Measurements from ENCODE around the gene SFMBT1. TPM values are rescaled to one million over a fixed set of nuclear protein-coding genes. Genes with fewer than 3 reads are reported as not detected.

SFMBT1 gene
- total RNA-seq, 1 donor, result 11.6 TPM

DNA sequence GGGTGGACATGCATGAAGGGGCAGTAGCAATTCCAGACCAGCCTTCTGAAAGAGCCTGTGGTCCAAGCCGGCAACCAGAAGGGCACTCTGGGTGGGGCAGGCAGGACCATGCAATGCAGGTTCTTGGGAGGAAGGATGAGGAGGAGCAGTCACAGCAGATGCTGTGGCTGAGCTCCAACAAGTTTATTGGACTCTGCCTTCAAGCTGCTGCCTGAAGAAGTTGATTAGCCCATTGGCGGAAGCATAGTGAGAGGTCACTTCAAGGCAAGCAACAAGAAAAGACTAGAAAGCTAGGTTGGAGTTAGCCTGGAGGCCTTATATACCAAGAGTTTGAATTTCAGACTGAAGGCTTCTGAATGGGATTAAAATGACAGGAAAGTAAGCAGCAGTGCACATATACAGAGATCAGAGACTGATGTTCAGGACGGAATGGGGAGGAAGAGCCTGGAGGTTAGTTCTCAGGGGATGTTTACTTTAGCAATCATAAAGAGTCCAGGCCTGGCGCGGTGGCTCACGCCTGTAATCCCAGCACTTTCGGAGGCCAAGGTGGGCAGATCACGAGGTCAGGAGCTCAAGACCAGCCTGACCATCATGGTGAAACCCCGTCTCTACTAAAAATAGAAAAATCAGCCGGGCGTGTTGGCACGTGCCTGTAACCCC, 39.9 kb downstream of the SFMBT1 start:
- Histone ChIP-seq H3K27ac (ENCODE audit: low read depth, low read length) (no peak overlapping the region), H4K20me1 (ENCODE audit: insufficient read depth, low read length) (no peaks in the 10 kb centered on the region), H3K4me2 (ENCODE audit: insufficient read depth, low read length) (no peak overlapping the region), H3K27me3 (ENCODE audit: insufficient read depth, low read length) (no peaks in the 10 kb centered on the region), H3K36me3 (ENCODE audit: insufficient read depth, low read length) (no peaks in the 10 kb centered on the region), H3K9me3 (ENCODE audit: low read depth, low read length) (no peaks in the 10 kb centered on the region), H3K4me3 (ENCODE audit: insufficient read depth, low read length) (no peak overlapping the region), H2AFZ (ENCODE audit: low read length) (no peak overlapping the region), H3K4me1 (ENCODE audit: insufficient read depth, low read length) (no peaks in the 10 kb centered on the region), H3K79me2 (ENCODE audit: insufficient read depth, low read length) (peaks cover 2% of the 10 kb centered on the region)
- DNase-seq (ENCODE audit: insufficient read length, low spot score, missing footprints), result no peak
- TF ChIP-seq, protein P1, sequence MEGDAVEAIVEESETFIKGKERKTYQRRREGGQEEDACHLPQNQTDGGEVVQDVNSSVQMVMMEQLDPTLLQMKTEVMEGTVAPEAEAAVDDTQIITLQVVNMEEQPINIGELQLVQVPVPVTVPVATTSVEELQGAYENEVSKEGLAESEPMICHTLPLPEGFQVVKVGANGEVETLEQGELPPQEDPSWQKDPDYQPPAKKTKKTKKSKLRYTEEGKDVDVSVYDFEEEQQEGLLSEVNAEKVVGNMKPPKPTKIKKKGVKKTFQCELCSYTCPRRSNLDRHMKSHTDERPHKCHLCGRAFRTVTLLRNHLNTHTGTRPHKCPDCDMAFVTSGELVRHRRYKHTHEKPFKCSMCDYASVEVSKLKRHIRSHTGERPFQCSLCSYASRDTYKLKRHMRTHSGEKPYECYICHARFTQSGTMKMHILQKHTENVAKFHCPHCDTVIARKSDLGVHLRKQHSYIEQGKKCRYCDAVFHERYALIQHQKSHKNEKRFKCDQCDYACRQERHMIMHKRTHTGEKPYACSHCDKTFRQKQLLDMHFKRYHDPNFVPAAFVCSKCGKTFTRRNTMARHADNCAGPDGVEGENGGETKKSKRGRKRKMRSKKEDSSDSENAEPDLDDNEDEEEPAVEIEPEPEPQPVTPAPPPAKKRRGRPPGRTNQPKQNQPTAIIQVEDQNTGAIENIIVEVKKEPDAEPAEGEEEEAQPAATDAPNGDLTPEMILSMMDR (IDR thresholded peaks at IDR 0.05; ENCODE audit: extremely low read depth, low read depth, low read length), result no peak

DNA sequence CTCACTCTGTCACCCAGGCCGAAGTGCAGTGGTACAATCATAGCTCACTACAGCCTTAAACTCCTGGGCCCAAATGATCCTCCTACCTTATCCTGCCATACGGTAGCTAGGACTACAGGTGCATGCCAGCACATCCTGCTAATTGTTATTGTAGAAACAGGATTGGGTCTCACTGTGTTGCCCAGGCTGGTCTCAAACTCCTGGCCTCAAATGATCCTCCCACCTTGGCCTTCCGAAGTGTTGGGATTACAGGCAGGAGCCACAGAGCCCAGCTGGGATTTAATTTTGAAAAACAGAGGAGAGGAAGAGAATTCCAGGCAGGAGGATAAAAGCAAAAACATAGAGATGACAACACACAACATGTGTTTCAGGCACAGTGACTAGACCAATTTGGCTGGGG, 40.5 kb downstream of the SFMBT1 start:
- no peaks in the 10 kb centered on the region for H3K27me3 ChIP-seq (ENCODE audit: insufficient read depth, low read length)
- peaks cover 2% of the 10 kb centered on the region for H3K79me2 ChIP-seq (ENCODE audit: insufficient read depth, low read length)
- TF ChIP-seq, protein P1 (IDR thresholded peaks at IDR 0.05; ENCODE audit: extremely low read depth, low read depth, low read length), result no peak
- H3K9me3 ChIP-seq (ENCODE audit: low read depth, low read length), result no peaks in the 10 kb centered on the region
- DNase-seq (ENCODE audit: insufficient read length, low spot score, missing footprints), result no peak
- no peak overlapping the region for H2AFZ ChIP-seq (ENCODE audit: low read length)
- no peaks in the 10 kb centered on the region for H3K4me1 ChIP-seq (ENCODE audit: insufficient read depth, low read length)
- H4K20me1 ChIP-seq (ENCODE audit: insufficient read depth, low read length), result no peaks in the 10 kb centered on the region
- H3K36me3 ChIP-seq (ENCODE audit: insufficient read depth, low read length), result no peaks in the 10 kb centered on the region
- H3K4me2 ChIP-seq (ENCODE audit: insufficient read depth, low read length), result no peak overlapping the region
- no peak overlapping the region for H3K27ac ChIP-seq (ENCODE audit: low read depth, low read length)
- no peak overlapping the region for H3K4me3 ChIP-seq (ENCODE audit: insufficient read depth, low read length)

DNA sequence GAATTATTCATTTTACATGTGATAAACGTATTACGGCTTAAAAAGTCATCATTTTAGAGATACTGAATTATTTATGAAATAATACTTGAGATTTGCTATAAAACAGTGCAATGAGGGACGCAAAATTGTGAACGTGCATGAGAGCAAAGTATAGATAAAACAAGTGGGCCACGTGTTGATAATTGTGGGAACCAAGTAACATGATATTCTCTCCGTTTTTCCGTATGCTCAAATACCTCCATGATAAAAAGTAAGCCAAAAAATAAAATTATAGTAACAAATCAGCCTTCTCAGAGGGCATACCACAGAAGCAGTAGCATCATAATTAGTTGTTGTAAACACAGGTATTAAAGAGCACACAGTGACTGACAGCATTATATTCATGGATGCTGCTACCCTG, 42.6 kb downstream of the SFMBT1 start:
- H3K4me2 ChIP-seq (ENCODE audit: insufficient read depth, low read length), result no peak overlapping the region
- H3K4me3 ChIP-seq (ENCODE audit: insufficient read depth, low read length), result no peak overlapping the region
- H3K36me3 ChIP-seq (ENCODE audit: insufficient read depth, low read length), result no peaks in the 10 kb centered on the region
- DNase-seq (ENCODE audit: insufficient read length, low spot score, missing footprints), result no peak
- H2AFZ ChIP-seq (ENCODE audit: low read length), result no peak overlapping the region
- no peaks in the 10 kb centered on the region for H3K27me3 ChIP-seq (ENCODE audit: insufficient read depth, low read length)
- peaks cover 2% of the 10 kb centered on the region for H3K79me2 ChIP-seq (ENCODE audit: insufficient read depth, low read length)
- H3K9me3 ChIP-seq (ENCODE audit: low read depth, low read length), result no peaks in the 10 kb centered on the region
- no peak overlapping the region for H3K27ac ChIP-seq (ENCODE audit: low read depth, low read length)
- TF ChIP-seq, protein P1 (IDR thresholded peaks at IDR 0.05; ENCODE audit: extremely low read depth, low read depth, low read length), result no peak
- H4K20me1 ChIP-seq (ENCODE audit: insufficient read depth, low read length), result no peaks in the 10 kb centered on the region
- no peaks in the 10 kb centered on the region for H3K4me1 ChIP-seq (ENCODE audit: insufficient read depth, low read length)

DNA sequence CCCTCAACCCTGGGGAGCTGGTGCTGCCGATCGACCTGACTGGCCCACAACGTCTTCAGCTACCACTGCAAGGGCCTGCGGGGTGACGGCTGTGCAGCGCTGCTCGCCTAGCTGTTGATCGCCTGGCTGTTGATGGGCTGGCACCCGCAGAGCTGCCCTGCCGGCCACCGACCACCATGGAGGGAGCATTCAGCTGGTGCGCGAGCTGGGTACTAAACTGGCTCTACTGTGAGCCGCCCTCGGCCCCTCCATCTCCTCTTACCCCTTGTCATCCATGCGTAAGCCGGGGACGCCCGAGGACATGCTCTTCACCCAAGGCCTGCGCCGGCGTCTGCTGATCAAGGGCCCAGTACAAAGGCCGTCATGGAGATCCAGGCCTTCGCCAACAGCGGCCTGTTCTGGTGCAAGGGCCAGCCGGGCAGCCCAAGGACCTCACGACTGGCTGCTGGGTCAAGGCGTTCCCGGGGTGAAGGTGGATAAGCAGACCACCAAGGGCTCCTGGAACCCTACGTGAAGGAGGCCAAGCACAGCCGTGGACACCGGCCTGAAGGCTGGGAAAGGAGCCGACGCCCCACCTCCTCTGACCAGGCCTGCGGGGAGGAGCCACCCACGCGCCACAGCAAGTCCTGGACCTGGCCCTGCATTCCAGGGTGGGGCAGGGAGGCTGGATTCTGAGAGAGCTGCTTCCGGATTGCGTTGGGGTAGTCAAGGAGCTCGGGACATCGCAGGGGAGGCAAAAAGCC, 46.9 kb downstream of the SFMBT1 start:
- TF ChIP-seq, protein P1 (IDR thresholded peaks at IDR 0.05; ENCODE audit: extremely low read depth, low read depth, low read length), result no peak
- H3K9me3 ChIP-seq (ENCODE audit: low read depth, low read length), result no peaks in the 10 kb centered on the region
- H3K79me2 ChIP-seq (ENCODE audit: insufficient read depth, low read length), result peaks cover 2% of the 10 kb centered on the region
- DNase-seq (ENCODE audit: insufficient read length, low spot score, missing footprints), result peak; percentile 17
- H3K4me3 ChIP-seq (ENCODE audit: insufficient read depth, low read length), result no peak overlapping the region
- H3K36me3 ChIP-seq (ENCODE audit: insufficient read depth, low read length), result no peaks in the 10 kb centered on the region
- H3K27ac ChIP-seq (ENCODE audit: low read depth, low read length), result no peak overlapping the region
- no peak overlapping the region for H2AFZ ChIP-seq (ENCODE audit: low read length)
- H3K4me2 ChIP-seq (ENCODE audit: insufficient read depth, low read length), result no peak overlapping the region
- H4K20me1 ChIP-seq (ENCODE audit: insufficient read depth, low read length), result no peaks in the 10 kb centered on the region
- no peaks in the 10 kb centered on the region for H3K27me3 ChIP-seq (ENCODE audit: insufficient read depth, low read length)
- H3K4me1 ChIP-seq (ENCODE audit: insufficient read depth, low read length), result no peaks in the 10 kb centered on the region

Data from osteoblast (primary cell).